ENCODE data around the gene CPSF3. TPM values are rescaled to one million over a fixed set of nuclear protein-coding genes. Genes with fewer than 3 reads are reported as not detected.

CPSF3 gene
- total RNA-seq, 1 experiment from 2014 or later = 68.5 TPM

- H3K4me1 ChIP-seq (ENCODE audit: control insufficient read depth in 1 of 2, insufficient read depth in 2 of 2, low read length in 2 of 2) = peaks cover 3 to 14% of the 10 kb centered on the region in 2 experiments; a peak in 3 of 4 replicates
- no TSS peak for BruUV-seq (replicated peaks)
- no peak for DNase-seq (ENCODE audit: low read depth, low spot score)
- 0 out of 2 replicates have a peak, but pooled peaks cover under 1% of the 10 kb centered on the region for H3K79me2 ChIP-seq (ENCODE audit: insufficient read depth, low read length)
- no peak overlapping the region for H3K27ac ChIP-seq (ENCODE audit: low read depth, low read length)
- ATAC-seq = no peak
- CTCF ChIA-PET = interaction anchor here (0.6 kb wide), 1 partner anchor 333 kb away, joined by 3 read pairs; no protein-coding TSS in a partner anchor
- H3K27me3 ChIP-seq (ENCODE audit: insufficient read depth, low read length) = no peaks in the 10 kb centered on the region
- H4K20me1 ChIP-seq (ENCODE audit: insufficient read depth) = no peaks in the 10 kb centered on the region; the same call in 1 of the 2 replicates
- H3K36me3 ChIP-seq (ENCODE audit: control insufficient read depth in 1 of 2, insufficient read depth in 2 of 2, low read length in 2 of 2) = peaks cover 18 to 38% of the 10 kb centered on the region in 2 experiments
- RAD21 ChIA-PET (ENCODE audit: low non-redundant PET in 1 of 2, low total read pairs in 2 of 2, uncharacterized antibody in 2 of 2, unreplicated experiment in 2 of 2) = no interaction called here
- no peak overlapping the region for H3K4me3 ChIP-seq (replicated peaks in 1 of 2; ENCODE audit: low read depth in 1 of 2, low read length in 2 of 2)
- no peak overlapping the region for H2AFZ ChIP-seq (ENCODE audit: low read depth, low read length, poor library complexity, severe bottlenecking)
- TF ChIP-seq SP1 (IDR thresholded peaks at IDR 0.05; ENCODE audit: low read depth) (no peak), SRF (IDR thresholded peaks at IDR 0.05; ENCODE audit: low read depth) (no peak), EGR1 (IDR thresholded peaks at IDR 0.05; ENCODE audit: low read depth) (no peak), RAD21 (IDR thresholded peaks at IDR 0.05; ENCODE audit: low read depth) (no peak), ELF1 (IDR thresholded peaks at IDR 0.05; ENCODE audit: borderline replicate concordance, low read depth) (no peak), ZNF274 (IDR thresholded peaks at IDR 0.05; ENCODE audit: low read depth, low read length) (no peak), JUND (IDR thresholded peaks at IDR 0.05) (no peak), YY1 (IDR thresholded peaks at IDR 0.05; ENCODE audit: extremely low read depth, insufficient replicate concordance, low read depth, low read length) (no peak), ATF3 (IDR thresholded peaks at IDR 0.05) (no peak), FOSL1 (IDR thresholded peaks at IDR 0.05; ENCODE audit: low read depth) (no peak), CEBPB (IDR thresholded peaks at IDR 0.05; ENCODE audit: low read depth) (no peak), POLR2AphosphoS5 (IDR thresholded peaks at IDR 0.05; ENCODE audit: low read depth, low read length) (no peak), EZH2 (IDR thresholded peaks at IDR 0.05) (no peak), EZH2phosphoT487 (IDR thresholded peaks at IDR 0.05; ENCODE audit: borderline replicate concordance) (no peak), SIN3A (IDR thresholded peaks at IDR 0.05; ENCODE audit: low read depth) (no peak), POLR2A (IDR thresholded peaks at IDR 0.05; ENCODE audit: borderline replicate concordance, extremely low read depth, insufficient read depth, insufficient read length) (no peak), ZFX (IDR thresholded peaks at IDR 0.05) (no peak)
- TF ChIP-seq, protein P1, sequence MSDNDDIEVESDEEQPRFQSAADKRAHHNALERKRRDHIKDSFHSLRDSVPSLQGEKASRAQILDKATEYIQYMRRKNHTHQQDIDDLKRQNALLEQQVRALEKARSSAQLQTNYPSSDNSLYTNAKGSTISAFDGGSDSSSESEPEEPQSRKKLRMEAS (IDR thresholded peaks at IDR 0.05) = no peak
- TF ChIP-seq, protein P2, sequence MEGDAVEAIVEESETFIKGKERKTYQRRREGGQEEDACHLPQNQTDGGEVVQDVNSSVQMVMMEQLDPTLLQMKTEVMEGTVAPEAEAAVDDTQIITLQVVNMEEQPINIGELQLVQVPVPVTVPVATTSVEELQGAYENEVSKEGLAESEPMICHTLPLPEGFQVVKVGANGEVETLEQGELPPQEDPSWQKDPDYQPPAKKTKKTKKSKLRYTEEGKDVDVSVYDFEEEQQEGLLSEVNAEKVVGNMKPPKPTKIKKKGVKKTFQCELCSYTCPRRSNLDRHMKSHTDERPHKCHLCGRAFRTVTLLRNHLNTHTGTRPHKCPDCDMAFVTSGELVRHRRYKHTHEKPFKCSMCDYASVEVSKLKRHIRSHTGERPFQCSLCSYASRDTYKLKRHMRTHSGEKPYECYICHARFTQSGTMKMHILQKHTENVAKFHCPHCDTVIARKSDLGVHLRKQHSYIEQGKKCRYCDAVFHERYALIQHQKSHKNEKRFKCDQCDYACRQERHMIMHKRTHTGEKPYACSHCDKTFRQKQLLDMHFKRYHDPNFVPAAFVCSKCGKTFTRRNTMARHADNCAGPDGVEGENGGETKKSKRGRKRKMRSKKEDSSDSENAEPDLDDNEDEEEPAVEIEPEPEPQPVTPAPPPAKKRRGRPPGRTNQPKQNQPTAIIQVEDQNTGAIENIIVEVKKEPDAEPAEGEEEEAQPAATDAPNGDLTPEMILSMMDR (IDR thresholded peaks at IDR 0.05 in 2 of 3, conservative IDR thresholded peaks at IDR 0.05 in 1 of 3; ENCODE audit: borderline replicate concordance in 1 of 3, insufficient read depth in 1 of 3, low read depth in 2 of 3, low read length in 2 of 3) = no peak
- TF ChIP-seq, protein P3, sequence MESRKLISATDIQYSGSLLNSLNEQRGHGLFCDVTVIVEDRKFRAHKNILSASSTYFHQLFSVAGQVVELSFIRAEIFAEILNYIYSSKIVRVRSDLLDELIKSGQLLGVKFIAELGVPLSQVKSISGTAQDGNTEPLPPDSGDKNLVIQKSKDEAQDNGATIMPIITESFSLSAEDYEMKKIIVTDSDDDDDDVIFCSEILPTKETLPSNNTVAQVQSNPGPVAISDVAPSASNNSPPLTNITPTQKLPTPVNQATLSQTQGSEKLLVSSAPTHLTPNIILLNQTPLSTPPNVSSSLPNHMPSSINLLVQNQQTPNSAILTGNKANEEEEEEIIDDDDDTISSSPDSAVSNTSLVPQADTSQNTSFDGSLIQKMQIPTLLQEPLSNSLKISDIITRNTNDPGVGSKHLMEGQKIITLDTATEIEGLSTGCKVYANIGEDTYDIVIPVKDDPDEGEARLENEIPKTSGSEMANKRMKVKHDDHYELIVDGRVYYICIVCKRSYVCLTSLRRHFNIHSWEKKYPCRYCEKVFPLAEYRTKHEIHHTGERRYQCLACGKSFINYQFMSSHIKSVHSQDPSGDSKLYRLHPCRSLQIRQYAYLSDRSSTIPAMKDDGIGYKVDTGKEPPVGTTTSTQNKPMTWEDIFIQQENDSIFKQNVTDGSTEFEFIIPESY (IDR thresholded peaks at IDR 0.05; ENCODE audit: extremely low read depth, insufficient replicate concordance, low read length) = no peak
- no peaks in the 10 kb centered on the region for H3K9me3 ChIP-seq (ENCODE audit: control insufficient read depth in 1 of 2, insufficient read depth in 1 of 2, low read depth in 1 of 2, low read length in 2 of 2)
- intact Hi-C loops (cut with micrococcal nuclease) = no loop called here
- no peaks in the 10 kb centered on the region for H3K9me2 ChIP-seq (ENCODE audit: insufficient read depth)
- H3K9ac ChIP-seq (ENCODE audit: low read length) = no peak overlapping the region
- POLR2A ChIA-PET = interaction anchor here (0.7 kb wide), 2 partner anchors 50 to 61 kb away, joined by 3 to 4 read pairs; no protein-coding TSS in a partner anchor
- H3K4me2 ChIP-seq (ENCODE audit: low read length) = no peak overlapping the region
These were observed 56.7 kb downstream of the CPSF3 start for GRCh38 chr2:9480157-9480556.

Data from HCT116 (cell line).